Keratinocyte (primary cell): ENCODE results near the gene CRYAA. TPM values are rescaled to one million over a fixed set of nuclear protein-coding genes. Genes with fewer than 3 reads are reported as not detected.

Experiments used
- DNase-seq: peaks from one replicate; pipeline ENCODE4 v3.0.0-alpha.2; 2011; ENCODE audit warnings: low read depth, missing footprints, low spot score
- FAIRE-seq: peaks from 2 replicates; lab custom pipeline; 2011; peaks lifted over from hg19 to GRCh38; lab: Jason Lieb, UNC
- H2AFZ ChIP-seq: 2 replicates; pipeline ENCODE4 v1.6.0; 2012; ENCODE audit warnings: low read length, control low read depth, inconsistent platforms; ENCODE audit not compliant: control insufficient read depth
- H3K27ac ChIP-seq: 2 replicates; pipeline ENCODE4 v1.5.1; 2011; ENCODE audit warnings: low read length; ENCODE audit not compliant: control insufficient read depth, insufficient read depth
- H3K27me3 ChIP-seq: 3 replicates; pipeline ENCODE4 v1.6.0; 2011; ENCODE audit warnings: low read length; ENCODE audit not compliant: control insufficient read depth, insufficient read depth; ENCODE audit errors: extremely low read depth
- H3K36me3 ChIP-seq, 2 experiments: 2 replicates in 1 of 2; 3 replicates in 1 of 2; pipeline ENCODE4 v1.5.1; 2011; ENCODE audit warnings: low read length in 2 of 2, mild to moderate bottlenecking in 1 of 2; ENCODE audit not compliant: control insufficient read depth in 2 of 2, insufficient read depth in 2 of 2; ENCODE audit errors: extremely low read depth in 1 of 2
- H3K4me1 ChIP-seq: 3 replicates; pipeline ENCODE4 v1.5.1; 2011; ENCODE audit warnings: low read length; ENCODE audit not compliant: control insufficient read depth, insufficient read depth; ENCODE audit errors: extremely low read depth
- H3K4me2 ChIP-seq: 3 replicates; pipeline ENCODE4 v1.6.0; 2011; ENCODE audit warnings: low read depth, low read length; ENCODE audit not compliant: control insufficient read depth, insufficient read depth; ENCODE audit errors: extremely low read depth
- H3K4me3 ChIP-seq, 3 experiments: fragments of 200-600 bp in 1 of 3; sonication (generic) in 1 of 3; 2 replicates in 2 of 3; 3 replicates in 1 of 3; pipeline ENCODE4 v1.5.1; 2011 to 2016; ENCODE audit warnings: low read length in 3 of 3, mild to moderate bottlenecking in 3 of 3, control low read depth in 2 of 3, inconsistent platforms in 1 of 3, low read depth in 1 of 3, mixed read lengths in 1 of 3, mixed run types in 1 of 3, moderate library complexity in 1 of 3; ENCODE audit not compliant: control insufficient read depth in 2 of 3, insufficient read depth in 2 of 3; ENCODE audit errors: extremely low read depth in 1 of 3
- H3K79me2 ChIP-seq: 2 replicates; pipeline ENCODE4 v1.6.0; 2012; ENCODE audit warnings: low read length; ENCODE audit not compliant: control insufficient read depth, insufficient read depth
- H3K9ac ChIP-seq: 3 replicates; pipeline ENCODE4 v1.6.0; 2011; ENCODE audit warnings: low read length; ENCODE audit not compliant: control insufficient read depth, insufficient read depth; ENCODE audit errors: extremely low read depth
- H3K9me1 ChIP-seq: 3 replicates; pipeline ENCODE4 v1.6.0; 2011; ENCODE audit warnings: low read length; ENCODE audit not compliant: control insufficient read depth, insufficient read depth; ENCODE audit errors: extremely low read depth
- H3K9me3 ChIP-seq: 2 replicates; pipeline ENCODE4 v1.5.1; 2012; ENCODE audit warnings: low read depth, low read length; ENCODE audit not compliant: control insufficient read depth
- H4K20me1 ChIP-seq: 3 replicates; pipeline ENCODE4 v1.6.0; 2011; ENCODE audit warnings: low read length; ENCODE audit not compliant: control insufficient read depth, insufficient read depth; ENCODE audit errors: extremely low read depth
- EZH2 ChIP-seq: IDR thresholded peaks from one replicate; pipeline ENCODE4 v1.6.1; 2012; ENCODE audit warnings: inconsistent platforms, mild to moderate bottlenecking, low read length, moderate library complexity
- dilution Hi-C: fragments of 300-500 bp; cut with MboI; formaldehyde crosslinking; loops from one replicate; pipeline ENCODE4 v1.7.0; 2020; ENCODE audit warnings: low sequenced_read_pairs; ENCODE audit not compliant: extremely low pct_ligation_motif_present
- polyA plus RNA-seq, 5 experiments: library from polyadenylated mRNA; depleted of rRNA in 3 of 5; stranded (reverse) in 3 of 5; stranded (forward) in 1 of 5; unstranded in 1 of 5; fragments of >200 nt; gene quantifications; 1 replicate in 1 of 5; 2 replicates in 3 of 5; 3 replicates in 1 of 5; pipeline versions ENCODE4 v1.2.1 to v1.2.3, GENCODE V29; 2011 to 2012; ENCODE audit warnings: missing spikeins in 2 of 5, low read depth in 1 of 5, low replicate concordance in 1 of 5
- TF ChIP-seq, protein P1 (sequence below), 3 experiments: IDR thresholded peaks in 1 of 3; conservative IDR thresholded peaks in 1 of 3; optimal IDR thresholded peaks in 1 of 3; 2 replicates in 2 of 3; 3 replicates in 1 of 3; pipeline versions ENCODE3 to v1.5.1; 2011; ENCODE audit warnings: low read length in 3 of 3, mild to moderate bottlenecking in 3 of 3, moderate library complexity in 2 of 3, control low read depth in 1 of 3, inconsistent platforms in 1 of 3; ENCODE audit not compliant: insufficient read depth in 2 of 3; ENCODE audit errors: extremely low read depth in 1 of 3

Gene CRYAA
- polyA plus RNA-seq, 1 donor (not counting 4 experiments of a cell fraction or from before 2014, with no cell fraction given): not detected

DNA sequence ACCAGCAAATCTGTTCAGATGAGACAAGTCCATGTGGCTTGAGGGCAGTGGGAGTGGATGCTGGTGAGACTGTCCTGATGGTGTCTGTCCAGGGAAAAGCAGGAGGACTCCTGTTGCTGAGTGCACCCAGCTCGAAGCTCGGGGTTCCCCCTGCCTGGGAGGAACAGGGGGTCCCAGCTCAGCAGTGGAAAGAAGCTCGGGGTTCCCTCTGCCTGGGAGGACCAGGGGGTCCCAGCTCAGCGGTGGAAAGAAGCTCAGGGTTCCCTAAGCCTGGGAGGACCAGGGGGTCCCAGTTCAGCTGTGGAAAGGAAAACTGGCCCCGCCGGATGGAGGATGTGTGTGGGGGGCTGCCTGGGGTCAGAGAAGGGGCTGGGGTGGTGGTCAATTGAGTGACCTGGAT, 39.1 kb downstream of the CRYAA start:
- FAIRE-seq (no peak), DNase-seq (no peak)
- Histone ChIP-seq H3K79me2 (no peaks in the 10 kb centered on the region), H3K4me2 (no peak overlapping the region), H3K4me1 (no peaks in the 10 kb centered on the region), H3K27ac (no peak overlapping the region), H3K36me3 (no peaks in the 10 kb centered on the region), H3K9ac (no peak overlapping the region), H3K27me3 (peaks cover 4% of the 10 kb centered on the region), H3K4me3 (no peak overlapping the region), H4K20me1 (no peaks in the 10 kb centered on the region), H3K9me3 (no peaks in the 10 kb centered on the region), H3K9me1 (no peaks in the 10 kb centered on the region), H2AFZ (no peak overlapping the region)
- dilution Hi-C loops: no loop called here
- TF ChIP-seq, protein P1, sequence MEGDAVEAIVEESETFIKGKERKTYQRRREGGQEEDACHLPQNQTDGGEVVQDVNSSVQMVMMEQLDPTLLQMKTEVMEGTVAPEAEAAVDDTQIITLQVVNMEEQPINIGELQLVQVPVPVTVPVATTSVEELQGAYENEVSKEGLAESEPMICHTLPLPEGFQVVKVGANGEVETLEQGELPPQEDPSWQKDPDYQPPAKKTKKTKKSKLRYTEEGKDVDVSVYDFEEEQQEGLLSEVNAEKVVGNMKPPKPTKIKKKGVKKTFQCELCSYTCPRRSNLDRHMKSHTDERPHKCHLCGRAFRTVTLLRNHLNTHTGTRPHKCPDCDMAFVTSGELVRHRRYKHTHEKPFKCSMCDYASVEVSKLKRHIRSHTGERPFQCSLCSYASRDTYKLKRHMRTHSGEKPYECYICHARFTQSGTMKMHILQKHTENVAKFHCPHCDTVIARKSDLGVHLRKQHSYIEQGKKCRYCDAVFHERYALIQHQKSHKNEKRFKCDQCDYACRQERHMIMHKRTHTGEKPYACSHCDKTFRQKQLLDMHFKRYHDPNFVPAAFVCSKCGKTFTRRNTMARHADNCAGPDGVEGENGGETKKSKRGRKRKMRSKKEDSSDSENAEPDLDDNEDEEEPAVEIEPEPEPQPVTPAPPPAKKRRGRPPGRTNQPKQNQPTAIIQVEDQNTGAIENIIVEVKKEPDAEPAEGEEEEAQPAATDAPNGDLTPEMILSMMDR (optimal IDR thresholded peaks at IDR 0.05 in 1 of 3, IDR thresholded peaks at IDR 0.05 in 1 of 3, conservative IDR thresholded peaks at IDR 0.05 in 1 of 3; ENCODE audit: extremely low read depth in 1 of 3, insufficient read depth in 2 of 3, low read length in 3 of 3): no peak
- no peak for TF ChIP-seq EZH2

DNA sequence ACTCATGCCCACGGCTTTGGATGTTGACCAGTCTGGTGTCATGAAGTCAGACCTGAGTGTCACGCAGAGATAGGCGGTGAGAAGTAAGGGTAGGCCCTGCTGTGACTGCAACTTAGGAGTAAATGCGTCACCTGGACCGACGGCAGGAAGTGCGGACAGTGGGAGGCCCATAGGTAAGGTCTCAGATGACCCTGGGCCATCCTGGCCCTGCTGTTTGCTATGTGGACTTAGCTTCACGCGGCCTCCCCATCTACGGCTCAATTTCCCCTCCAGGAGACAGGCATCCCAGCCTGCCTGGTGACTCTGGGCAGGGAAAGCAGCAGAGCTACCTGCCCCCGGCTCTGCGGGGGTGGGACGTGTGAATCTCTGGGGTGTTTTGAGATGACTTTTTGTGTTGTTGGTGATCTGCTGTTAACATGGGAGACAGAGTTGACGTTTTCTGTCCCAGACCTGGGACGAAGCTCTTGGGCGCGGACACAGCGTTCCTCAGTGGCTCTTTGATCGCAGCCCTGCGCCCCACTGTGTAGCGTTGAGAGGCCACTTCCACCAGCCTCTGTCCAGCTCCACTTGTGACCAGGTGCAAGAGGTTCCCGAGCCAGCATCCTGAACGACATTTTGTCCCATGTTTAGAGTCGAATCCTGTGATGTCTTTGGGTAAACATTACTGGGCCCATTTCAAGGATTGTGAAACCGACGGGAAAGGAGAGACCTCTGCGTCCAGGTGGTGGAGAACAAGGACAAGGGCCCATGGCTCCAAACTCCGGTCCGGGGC, 39.9 kb downstream of the CRYAA start:
- Histone ChIP-seq H4K20me1 (no peaks in the 10 kb centered on the region), H3K27me3 (peaks cover 4% of the 10 kb centered on the region), H3K9me3 (no peaks in the 10 kb centered on the region), H3K9me1 (no peaks in the 10 kb centered on the region), H3K4me1 (no peaks in the 10 kb centered on the region), H2AFZ (no peak overlapping the region), H3K4me2 (no peak overlapping the region), H3K27ac (no peak overlapping the region), H3K36me3 (no peaks in the 10 kb centered on the region), H3K4me3 (no peak overlapping the region), H3K79me2 (no peaks in the 10 kb centered on the region), H3K9ac (no peak overlapping the region)
- FAIRE-seq (no peak), DNase-seq (no peak)
- dilution Hi-C loops: no loop called here
- TF ChIP-seq EZH2: no peak
- TF ChIP-seq, protein P1 (optimal IDR thresholded peaks at IDR 0.05 in 1 of 3, IDR thresholded peaks at IDR 0.05 in 1 of 3, conservative IDR thresholded peaks at IDR 0.05 in 1 of 3; ENCODE audit: extremely low read depth in 1 of 3, insufficient read depth in 2 of 3, low read length in 3 of 3): no peak
